SH-SY5Y (cell line): Measurements from ENCODE around the gene TBXT.

Experiments used
- GATA2 ChIP-seq: IDR thresholded peaks from 2 replicates; pipeline ENCODE4 v1.6.1; 2011; ENCODE audit warnings: mild to moderate bottlenecking, low read depth, low read length
- GATA3 ChIP-seq: IDR thresholded peaks from 2 replicates; pipeline ENCODE4 v1.6.1; 2011; ENCODE audit warnings: low read depth, mild to moderate bottlenecking, low read length, moderate library complexity

TBXT gene, protein sequence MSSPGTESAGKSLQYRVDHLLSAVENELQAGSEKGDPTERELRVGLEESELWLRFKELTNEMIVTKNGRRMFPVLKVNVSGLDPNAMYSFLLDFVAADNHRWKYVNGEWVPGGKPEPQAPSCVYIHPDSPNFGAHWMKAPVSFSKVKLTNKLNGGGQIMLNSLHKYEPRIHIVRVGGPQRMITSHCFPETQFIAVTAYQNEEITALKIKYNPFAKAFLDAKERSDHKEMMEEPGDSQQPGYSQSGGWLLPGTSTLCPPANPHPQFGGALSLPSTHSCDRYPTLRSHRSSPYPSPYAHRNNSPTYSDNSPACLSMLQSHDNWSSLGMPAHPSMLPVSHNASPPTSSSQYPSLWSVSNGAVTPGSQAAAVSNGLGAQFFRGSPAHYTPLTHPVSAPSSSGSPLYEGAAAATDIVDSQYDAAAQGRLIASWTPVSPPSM

DNA sequence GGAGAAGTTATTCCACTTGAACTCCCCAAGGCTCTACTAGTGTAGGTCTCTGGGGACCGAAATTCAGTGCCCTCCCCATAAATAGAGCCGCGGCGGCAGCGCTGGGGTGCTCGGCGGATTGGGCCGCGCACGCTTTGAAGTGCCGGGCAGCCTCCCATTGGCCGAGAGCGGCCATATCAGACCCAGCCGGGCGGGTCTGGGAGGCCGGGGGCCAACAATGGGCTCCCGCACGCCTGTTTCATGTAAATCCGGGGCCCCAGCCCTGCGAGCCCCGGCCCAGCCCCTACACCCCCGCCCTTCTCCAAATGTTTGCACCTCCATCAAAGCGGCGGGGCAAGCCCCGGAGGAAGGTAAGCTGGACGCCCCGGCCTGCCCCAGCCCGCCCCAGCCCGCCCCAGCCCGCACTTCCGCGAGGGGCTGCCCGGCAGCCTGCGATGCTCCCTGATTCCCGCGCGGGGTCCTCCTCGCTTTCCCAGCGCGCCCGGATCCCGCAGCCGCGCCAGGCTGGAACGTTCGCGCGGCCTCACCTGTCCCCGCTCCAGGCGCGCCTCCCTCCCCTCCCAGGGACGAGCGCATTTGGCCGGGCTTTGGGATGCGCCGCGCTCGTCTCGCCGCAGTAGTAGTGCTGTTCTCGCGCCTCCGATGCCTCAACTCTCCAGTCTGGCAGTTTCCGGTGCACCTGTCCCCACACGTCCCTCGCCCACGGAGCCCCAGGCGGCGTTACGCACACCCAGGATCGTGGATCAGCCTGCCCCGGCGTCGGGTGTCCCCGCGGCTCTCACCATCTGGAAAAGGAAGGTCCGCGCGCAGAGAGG, at the start of gene TBXT:
TSS of gene TBXT (minus strand) at position 51 of the 815 bp plus-strand sequence. CDS start 260 bp downstream, outside the sequence.
- no peak for TF ChIP-seq GATA2
- TF ChIP-seq GATA3: no peak

DNA sequence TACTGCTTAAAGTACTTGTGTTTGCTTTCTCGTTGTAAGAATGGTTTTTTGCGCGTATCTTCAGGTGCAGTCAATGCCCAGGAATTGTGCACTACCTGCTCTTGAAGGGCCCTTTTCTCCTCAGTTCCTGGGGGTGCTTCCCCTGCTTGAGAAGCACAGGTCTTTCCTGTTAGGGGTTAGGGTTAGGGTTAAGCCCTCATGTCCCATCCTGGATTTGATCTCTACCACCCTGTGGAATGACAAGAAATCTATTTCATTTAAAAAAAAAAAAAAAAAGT, 39.6 kb upstream of the TBXT start:
- TF ChIP-seq GATA2: no peak
- no peak for TF ChIP-seq GATA3

DNA sequence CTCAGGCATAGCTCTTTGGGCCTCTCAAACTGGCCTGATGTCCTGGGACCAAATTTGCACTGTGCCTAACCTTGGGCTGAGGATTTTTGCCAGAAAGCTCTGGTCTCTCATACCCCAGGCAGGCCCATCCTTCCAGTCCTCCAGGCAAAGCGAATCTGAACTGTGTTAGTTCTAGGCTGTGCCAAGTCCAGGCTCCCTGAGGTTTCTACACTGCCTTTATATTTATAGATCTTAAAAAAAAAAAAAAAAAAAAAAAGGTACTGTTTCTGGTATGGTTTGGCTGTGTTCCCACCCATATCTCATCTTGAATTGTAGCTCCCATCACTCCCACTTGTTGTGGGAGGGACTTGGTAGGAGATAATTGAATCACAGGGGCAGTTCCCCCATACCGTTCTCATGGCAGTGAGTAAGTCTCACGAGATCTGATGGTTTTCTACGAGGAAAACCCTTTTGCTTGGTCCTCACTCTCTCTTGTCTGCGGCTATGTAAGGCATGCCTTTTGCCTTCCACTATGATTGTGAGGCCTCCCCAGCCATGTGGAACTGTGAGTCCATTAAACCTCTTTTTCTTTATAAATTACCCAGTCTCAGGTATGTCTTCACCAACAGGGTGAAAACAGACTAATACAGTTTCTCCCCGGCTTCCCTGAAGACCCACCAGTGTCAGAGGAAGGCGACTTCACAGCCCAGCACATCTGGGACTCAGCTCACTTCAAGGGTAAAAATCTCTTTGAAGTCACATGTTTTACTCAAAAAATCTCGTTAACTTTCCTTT, 39.0 kb upstream of the TBXT start:
- TF ChIP-seq GATA2 (no peak), GATA3 (no peak)

DNA sequence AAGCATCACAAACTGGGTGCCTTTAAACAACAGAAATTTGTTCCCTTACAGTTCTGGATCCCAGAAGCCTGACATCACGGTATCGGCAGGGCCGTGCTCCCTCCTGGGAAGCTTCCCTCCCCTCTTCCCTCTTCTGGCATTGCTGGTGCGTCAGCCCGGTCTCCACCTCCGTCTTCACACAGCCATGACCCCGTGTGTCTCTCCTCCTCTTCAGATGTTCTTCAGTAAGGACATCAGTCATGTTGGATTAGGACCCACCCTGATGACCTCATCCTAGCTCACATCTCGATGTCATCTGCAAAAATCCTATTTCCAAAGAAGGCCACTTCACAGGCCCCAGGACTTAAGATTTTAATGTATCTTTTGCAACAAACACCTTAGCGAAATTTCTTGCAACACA, 38.4 kb upstream of the TBXT start:
- no peak for TF ChIP-seq GATA3
- TF ChIP-seq GATA2: no peak

DNA sequence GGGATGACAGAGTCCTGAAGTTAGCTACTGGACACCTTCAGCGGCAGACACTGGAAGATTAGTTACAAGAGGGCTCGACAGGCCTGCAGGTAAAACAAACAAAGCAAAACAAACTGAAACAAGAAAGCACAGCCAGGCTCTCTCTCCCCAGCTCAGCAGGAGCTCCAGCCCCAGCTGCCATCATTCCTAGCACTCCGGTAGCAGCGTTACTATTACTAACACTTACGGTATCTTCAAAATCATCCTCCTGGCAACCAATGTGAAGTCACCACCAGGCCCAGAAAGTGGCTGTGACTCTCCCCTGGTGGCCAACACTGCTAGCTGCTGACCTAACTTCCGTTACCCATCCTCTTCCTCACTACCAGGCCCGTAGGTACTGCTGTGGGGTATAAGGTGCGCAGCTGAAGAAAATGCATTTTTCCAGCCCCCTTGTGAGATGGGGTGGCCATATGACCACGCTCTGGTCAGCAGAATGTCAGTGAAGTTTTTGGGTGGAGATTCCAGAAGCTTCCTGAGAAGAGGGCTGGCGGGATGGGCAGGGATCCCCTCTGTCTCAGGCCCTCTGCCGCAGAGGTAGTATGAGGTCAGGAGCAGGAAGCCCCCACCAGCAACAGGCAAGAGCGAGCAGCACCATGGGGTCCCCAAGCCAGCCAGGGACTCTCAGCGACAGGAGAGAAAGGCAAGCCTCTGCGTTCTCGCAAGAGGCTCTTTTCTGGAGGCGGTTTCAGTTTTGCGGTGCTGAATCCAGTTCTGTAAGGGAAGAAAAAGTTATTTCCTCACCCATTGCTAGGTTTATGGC, 37.4 kb upstream of the TBXT start:
- no peak for TF ChIP-seq GATA3
- TF ChIP-seq GATA2: no peak

DNA sequence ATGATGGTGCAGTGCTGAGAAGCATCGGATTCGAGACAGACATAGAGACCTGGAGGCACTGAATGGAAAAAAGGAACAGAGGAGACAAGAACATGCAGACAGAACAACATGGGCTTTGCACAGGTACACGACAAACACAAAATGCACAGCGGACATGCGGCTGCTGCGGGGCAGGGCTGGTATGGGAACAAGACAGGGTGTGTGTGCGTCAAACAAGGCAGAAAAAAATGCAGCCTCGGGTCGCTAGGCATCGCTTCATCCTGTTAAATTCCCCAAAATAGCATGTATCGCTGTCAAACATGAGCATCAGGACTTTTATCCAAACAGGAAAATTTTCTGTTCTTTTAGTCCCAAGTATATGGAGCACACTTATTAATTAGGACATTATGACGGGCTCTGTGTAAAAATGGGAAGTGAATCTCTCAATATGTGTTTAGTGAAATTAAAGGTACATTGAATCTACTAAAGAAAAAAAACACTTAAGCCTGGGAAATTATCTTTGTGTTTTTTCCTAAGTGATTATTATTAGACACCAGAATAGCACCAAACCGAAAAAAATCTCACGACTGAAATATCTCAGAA, 36.1 kb upstream of the TBXT start:
- no peak for TF ChIP-seq GATA3
- no peak for TF ChIP-seq GATA2

DNA sequence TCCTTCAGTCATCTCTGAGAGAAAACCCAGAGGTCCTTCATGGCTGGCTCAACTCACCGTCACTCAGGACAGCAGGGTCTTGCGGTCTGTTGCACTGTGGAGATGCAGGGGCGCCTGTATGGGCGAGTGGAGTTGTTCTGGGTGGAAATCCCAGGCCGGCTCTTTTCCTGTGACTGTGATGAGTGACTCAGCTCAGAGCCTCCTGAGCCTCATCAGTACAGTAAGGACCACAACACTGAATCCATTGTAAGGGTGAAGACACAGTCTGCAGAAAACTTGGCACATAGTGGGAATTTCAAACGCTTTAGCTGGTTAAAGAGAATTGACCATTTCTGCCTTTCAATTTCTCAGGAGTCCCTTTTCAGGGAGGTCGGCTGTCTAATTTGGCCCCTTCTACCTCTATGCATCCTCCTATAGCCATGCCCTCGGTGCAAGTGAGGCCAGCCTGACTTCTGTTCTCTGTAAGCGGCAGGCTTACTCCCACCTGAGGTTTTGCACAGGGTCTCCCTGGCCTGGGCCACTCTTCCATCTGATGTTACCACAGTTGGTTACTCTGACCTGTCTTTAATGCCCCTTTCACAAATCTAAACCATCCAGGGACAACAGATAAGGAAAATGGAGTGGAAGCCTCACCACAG, 35.5 kb upstream of the TBXT start:
- TF ChIP-seq GATA3 (no peak), GATA2 (no peak)

DNA sequence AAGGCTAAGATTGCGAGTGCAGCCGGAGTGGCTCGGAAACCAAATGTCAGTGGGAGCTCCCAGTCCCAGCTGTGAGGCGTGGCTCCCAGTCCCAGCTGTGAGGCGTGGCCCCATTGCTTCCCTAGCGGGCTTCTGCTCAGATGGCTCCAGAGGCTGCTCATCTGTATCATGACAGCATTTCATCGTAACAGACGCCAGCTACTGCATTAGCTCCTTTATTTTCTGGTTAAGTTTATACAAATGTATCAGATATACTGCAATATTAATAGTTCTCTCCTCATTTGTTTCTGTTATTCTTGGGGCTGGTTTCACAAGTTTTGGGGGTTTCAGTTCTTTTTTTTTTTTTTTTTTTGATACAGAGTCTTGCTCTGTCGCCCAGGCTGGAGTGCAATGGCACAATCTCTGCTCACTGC, 34.7 kb upstream of the TBXT start:
- TF ChIP-seq GATA2: no peak

DNA sequence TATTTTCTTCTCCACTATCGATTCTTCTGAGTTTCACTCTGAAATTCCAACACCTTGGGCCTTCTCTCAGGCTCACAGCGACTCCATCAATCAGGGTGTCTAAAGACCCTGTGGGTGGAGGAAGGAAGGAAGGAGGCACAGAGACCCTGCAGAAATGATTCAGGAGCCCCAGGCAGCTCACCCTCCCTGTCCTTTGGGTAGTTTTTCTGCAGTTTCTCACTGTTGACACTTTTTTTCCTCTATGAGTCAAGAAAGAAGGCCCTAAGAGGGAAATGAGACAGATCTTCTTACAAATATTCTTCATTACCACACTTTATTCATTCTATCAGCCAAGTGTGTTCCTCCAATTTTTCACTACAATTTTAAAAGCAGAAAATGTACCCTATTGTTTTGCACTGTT, 34.2 kb upstream of the TBXT start:
- TF ChIP-seq GATA3: no peak
- TF ChIP-seq GATA2: no peak

DNA sequence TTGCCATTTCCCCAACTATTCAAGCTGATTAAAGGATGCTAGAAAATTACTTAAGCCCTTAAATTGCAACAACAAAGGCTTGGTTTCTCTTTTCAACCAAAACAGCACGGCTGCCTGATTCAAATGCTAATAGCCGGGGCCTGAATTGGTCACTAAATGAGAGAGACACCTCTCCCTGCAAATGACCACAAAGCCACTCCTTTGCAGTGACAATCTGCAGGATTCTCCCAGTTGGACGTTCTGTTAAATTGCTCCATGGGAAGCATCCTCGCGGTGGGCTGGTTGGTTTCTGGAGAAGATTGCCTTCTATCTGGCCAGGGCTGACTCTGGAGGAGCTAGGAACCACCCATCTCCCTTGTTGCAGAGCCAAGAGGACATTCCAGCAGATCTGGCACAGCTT, 29.7 kb upstream of the TBXT start:
- TF ChIP-seq GATA3: no peak
- no peak for TF ChIP-seq GATA2

DNA sequence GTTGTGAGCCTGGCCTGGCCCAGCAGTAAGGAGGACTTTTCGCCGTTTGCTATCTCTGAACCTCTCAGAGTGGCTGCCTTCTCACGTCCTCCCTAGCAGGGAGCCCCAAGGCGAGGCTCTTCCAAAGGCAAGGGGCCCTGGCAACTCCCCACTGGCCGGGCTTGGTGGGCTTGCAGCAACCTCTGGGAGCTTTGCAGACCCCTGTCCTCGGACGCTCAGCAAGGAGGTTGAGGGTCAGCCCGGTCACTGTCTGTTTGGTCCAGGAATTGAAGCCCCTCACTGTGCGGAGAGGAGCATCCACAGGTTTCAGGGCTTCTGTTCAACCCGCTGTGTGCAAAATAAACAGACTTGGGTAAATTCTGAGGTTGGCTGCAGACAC, 28.2 kb upstream of the TBXT start:
- TF ChIP-seq GATA2 (no peak), GATA3 (no peak)

DNA sequence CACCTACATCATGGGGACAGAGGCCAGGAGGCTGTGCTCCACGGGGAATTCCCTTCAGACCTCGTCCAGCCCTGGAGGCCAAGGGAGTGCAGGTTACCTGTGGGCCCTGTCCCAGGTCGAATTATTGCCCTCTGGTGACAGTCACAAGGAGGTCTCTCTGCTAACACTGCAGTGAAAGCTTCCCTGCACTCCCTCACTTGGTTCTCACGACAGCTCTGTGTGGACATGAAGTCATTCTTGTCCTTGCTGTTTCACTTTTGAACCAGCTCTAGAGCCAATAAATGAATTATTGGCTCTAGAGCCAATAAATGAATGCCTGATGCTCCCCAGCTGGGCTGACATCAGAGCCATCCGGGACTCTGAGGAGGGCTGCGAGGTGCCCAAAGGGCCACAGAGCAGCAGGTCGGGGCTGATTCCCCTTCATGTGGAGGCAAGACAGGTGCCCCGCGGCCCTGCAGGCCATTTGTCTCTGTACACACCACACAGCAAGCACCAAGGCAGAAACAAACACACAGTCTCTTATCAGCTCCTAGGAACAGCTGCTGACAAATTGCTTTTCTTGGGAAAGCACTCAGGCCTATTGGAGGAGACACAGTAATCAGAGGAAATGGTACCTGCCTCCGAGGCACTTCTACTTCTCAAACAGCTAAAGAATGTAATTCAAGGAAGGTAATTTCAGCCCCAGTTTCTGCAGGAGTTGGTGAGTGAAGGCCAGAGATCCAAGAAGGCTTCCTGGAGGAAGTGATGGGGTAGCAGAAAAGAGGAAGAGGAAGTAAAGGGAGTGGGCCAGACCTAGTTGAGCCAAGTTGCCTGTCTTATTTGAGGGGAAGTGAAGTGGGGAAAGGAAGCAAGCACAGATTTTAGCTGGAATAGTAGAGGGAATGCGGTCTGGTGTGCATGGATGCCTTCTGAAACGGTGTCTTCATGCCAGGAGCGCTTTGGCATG, 27.5 kb upstream of the TBXT start:
- TF ChIP-seq GATA3 (no peak), GATA2 (no peak)
